ENCODE data around the gene KSR2.
A peak's percentile ranks its signal among the peaks of the same experiment; 100 is the strongest.

The KSR2 gene

DNA sequence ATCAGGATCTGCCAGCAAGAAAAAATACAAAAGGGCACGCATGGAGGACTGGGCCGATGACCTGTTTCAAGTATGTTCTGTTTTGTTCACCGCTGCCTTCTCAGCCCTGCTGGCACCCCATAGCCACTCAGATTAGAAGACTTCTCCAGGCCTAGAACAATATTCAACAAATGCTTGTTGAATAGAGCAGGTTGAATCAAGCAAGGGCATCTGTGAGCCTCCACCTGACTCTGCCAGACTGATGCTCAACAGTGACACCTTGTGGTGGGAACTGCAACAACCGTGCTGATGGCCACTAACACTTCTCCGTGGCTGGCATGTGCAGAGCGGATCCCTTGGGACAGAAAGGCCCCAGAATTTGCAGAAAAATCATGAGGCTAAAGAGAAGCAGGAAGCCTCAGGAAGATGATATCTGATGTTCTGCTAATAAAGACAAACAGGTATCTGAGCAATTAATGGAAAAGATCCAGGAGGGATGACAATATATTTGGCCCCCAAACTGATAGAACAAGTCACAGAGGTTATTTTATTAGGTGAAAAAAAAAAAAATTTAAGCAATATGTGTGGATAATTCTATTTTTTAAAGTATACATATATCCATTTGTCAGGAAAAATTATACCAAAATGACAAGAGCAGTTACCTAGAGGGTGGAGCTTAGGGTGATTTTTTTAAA is 114.3 kb downstream of the KSR2 start:
- peak; percentile 65 to 71 for DNase-seq

DNA sequence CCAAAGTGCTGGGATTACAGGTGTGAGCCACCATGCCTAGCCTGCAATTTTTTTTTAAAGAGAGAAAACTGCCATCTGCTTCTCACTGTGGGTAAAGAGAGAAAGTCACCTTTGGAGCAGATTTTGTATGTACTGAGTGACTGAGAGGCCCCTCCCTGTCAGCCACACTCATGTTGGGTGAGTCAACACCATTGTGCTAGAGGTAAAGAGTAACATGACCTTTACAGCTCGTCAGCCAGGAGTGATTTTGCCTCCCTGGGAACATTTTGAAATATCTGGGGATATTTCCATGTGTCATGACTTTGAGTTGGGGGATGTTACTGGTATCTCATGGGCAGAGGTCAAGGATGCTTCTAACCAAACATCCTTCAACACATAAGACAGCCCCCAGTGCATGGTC is 115.2 kb downstream of the KSR2 start:
- no peak for DNase-seq

DNA sequence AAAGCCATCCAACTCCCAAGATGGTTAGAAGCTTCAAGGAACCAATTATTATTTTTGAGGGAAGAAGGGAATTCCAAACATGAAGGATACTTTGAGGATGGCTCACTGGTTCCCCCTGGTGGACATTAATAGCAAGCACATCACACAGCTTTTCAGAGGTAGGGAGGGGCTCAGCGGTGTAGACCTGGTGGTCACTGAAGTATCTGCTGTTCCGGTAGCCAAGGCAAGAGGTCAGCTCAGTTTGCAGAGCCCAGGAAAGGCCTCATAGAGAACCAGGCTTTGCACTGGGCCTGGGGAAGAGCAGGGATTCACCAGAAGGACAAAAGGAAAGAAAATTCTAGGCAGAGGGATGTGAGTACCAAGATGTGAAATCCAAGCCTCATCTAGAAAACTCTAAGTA is 118.7 kb downstream of the KSR2 start:
- DNase-seq: no peak

DNA sequence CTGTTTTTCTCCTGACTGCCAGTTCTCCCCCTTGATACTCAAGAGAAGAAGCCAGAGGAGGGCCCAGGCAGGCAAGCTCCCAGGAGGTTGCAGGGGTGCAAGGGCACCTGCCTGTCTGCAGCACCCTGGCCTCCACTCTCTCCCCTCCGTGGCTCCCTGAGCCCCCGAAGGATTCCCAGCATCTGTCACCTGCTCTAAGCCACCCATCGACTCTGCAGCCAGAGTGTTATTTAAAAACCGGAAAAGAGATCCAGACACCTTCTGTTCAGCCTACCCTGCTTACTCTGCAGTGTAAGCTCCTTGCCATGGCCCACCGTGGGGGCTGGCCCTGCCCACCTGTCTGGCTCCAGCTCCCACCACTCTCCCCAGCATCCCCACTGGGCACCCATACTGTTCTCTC is 121.4 kb downstream of the KSR2 start:
- no peak for DNase-seq

DNA sequence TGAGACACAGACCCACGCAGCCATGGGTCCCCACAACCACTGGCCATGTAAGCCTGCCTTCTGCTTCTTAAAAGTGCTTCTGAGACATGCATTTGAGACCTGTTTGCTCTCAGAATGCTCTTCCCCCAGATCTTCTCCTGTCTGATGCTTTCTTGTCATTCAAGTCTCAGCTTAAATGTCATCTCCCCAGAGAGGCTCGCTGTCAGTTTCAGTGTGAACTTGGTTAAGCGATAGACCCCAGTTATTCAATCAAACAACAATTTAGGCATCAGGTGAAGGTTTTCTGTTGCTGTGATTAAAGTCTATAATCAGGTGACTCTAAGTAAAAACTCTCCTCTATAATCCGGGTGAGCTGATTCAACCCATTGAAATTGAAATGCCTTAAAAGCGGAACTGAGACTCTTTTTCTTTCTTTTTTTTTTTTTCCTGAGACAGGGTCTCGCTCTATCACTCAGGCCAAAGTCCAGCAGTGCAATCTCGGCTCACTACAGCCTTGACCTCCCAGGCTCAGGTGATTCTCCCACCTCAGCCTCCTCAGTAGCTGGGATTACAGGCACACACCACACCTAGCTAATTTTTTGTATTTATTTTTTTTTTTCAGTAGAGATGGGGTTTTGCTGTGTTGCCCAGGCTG is 123.4 kb downstream of the KSR2 start:
- DNase-seq: no peak

DNA sequence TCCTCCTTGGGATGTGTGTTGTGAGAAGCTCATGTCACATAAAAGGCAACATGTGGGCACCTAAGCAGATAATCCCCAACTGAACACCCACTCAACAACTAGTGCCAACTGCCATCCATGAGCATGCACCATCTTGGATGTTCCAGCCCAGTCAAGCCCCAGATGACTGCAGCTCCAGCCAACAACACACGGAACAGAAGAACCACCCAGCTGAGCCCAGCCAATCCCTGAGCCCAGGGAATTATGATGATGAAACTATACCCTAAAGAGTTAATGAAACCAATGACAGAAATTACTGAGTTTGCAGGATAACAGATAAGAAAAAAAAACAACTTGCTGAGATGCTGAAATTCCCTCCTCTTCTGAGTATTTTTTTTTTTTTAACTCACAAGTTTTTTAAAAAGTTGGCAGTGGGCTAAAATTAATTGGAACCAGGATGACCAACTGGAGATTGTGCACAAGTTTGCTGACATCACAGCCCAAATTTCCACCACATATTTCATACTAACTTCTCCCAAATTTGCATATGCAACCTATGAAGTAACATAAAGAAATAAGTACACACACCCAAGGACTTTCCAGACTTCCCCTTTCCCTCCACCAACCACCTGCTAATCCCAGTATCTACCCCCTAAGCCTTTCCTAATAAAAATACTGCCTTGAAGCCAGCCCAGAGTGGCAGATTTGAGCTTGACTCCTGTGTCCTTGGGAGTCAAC is 124.5 kb downstream of the KSR2 start:
- no peak for DNase-seq

- DNase-seq: no peak
Observed at GRCh38 chr12:117842630-117843029, 126.2 kb downstream of the KSR2 start.

DNA sequence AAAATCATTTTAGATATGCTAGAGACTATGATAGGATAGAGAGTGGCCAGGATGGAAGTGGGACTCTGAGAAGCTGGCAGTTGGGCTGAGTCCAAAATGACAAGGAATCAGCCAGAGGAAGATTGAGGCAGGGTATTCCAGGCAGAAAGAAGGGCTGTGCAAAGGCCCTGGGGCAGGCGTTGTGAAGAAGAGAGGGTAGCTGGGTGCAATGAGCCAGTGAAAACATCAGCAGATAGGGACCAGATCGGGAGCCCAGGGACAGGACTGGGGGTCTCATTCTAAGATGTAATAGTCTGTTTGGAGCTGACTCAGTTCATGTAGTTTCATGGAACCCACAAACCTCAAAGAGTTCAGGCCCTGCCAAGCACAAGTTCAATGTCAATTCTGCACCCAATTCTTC is 126.6 kb downstream of the KSR2 start:
- DNase-seq: no peak

GRCh38 chr12:117837737-117838050 is 131.1 kb downstream of the KSR2 start:
- DNase-seq: no peak

GRCh38 chr12:117836999-117837736 is 131.6 kb downstream of the KSR2 start:
- peak; percentile 85 to 86 for DNase-seq

GRCh38 chr12:117836476-117836875 is 132.3 kb downstream of the KSR2 start:
- DNase-seq: no peak

GRCh38 chr12:117835156-117835555 is 133.6 kb downstream of the KSR2 start:
- no peak for DNase-seq

- DNase-seq: no peak
Observed at GRCh38 chr12:117832459-117833457, 136.0 kb downstream of the KSR2 start.

DNA sequence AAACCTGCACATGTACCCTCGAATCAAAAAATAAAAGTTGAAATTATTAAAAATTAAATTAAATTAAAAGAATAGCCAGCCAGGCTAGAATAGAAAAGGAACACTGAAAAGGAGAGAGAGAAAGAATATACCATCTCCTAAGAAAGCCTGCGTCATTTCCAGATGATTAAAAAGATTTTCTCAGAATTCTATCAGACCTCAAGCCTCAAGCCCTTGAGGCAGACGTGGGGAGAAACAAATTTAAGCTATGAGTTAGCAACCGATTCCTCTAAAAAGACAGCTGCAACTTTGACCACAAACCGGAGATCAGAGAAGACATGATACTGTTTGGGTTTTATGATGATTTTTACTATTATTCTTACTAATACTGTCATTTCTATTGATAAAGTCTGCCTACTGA is 138.3 kb downstream of the KSR2 start:
- no peak for DNase-seq

DNA sequence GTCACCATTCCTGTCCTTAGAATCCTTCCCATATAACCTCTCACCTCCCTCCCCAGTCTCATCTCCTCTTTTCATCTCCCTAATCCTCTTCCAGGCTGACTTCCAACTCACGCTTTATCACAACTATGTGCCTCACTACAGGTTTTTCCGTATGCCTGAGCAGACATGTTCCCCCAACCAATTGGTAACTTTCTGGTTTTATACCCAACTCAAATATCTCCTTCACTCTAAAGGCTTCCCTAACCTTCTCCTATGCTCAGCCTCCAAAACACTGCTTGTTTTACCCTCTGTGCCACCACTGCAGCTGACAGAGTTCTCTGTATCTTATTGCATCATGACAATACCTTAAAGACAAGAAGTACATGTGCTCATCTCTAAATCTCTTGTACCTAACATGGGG is 139.7 kb downstream of the KSR2 start:
- DNase-seq: no peak

DNA sequence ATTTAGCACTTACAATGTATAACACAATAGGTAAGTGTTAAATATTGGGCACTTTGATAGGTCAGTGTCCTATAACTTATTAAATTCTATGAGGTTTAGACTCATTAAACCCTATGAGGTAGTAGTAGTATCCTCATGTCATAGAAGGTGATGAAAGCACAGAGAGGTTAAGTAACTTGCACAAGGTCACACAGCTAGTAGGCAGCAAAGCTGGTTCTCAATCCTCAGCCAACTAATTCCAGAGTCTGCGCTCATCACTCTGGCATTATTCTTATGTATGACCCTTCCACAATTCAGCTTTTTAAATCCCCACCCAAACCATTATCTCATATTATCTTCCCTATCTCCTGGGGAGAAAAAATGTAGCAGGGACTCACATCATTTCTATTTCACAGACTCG is 141.1 kb downstream of the KSR2 start:
- no peak for DNase-seq

DNA sequence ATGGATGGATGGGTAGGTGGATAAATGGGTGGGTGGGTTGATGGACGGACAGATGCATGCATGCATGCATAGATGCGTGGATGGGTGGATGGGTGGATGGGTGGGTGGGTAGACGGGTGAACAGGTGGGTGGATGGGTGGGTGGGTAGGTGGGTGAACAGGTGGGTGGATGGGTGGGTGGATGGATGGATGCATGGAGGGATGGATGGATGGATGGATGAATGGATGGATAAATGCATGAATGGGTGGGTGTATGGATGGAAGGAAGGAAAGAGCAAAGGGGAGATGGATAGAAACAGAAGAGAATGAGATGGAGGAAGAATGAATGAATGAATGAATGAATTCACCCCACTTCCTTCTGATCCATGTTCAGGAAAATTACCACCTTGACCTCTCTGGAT is 143.0 kb downstream of the KSR2 start:
- no peak for DNase-seq

- no peak for DNase-seq
Observed at GRCh38 chr12:117821480-117822175, 147.2 kb downstream of the KSR2 start.

- no peak for DNase-seq
Observed at GRCh38 chr12:117820216-117820907, 148.4 kb downstream of the KSR2 start.

DNA sequence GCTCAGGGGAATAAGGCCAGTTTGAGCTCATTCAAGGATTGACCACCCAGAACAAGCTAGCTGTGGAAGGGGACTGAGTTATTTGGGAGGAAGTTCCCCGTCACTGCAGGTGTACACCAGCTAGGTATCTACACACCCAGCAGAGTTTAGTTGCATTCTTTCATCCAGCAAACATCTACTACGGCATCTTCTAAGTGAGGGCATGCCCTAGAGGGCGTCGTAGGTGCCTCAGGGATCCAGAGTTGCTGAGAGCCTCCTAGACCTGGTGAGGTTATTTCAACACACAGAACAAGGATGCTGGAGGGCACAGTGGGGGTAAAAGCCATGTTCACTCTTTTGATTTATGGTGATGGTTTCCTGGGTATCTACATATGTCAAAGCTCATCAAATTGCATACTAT is 149.6 kb downstream of the KSR2 start:
- no peak for DNase-seq

DNA sequence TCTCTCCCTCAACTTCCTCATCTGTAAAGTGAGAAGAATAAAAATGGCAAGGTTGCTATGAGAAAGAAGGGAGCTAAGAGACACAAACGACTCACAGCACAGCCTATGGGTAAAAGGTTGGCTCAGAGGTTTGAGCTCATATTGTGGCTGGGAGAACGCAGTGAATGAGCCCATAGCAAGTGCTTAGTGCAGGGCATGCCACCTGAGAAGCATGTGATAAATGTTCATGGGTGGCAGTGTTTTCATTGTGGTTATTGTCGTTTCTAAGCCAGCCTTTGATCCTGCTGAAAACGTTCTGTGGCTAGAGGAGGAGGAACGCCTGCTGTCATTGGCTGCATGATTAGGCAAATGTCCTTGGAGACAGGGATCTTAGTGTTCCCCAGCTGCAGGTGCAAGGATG is 150.4 kb downstream of the KSR2 start:
- no peak for DNase-seq

Measured in activated CD4-positive, alpha-beta T cell treated with anti-CD3 and anti-CD28 coated beads, Interleukin-2, amount 50 U/mL, for 48 hours (primary cell).